H1 (cell line): Measurements from ENCODE around the gene CRHR1. TPM values are rescaled to one million over a fixed set of nuclear protein-coding genes. Genes with fewer than 3 reads are reported as not detected.

Experiments used
- BCL11A ChIP-seq, 2 experiments: IDR thresholded peaks; one replicate each; pipeline ENCODE4 v1.6.1; 2011; ENCODE audit warnings: low read depth in 2 of 2, low read length in 2 of 2, mild to moderate bottlenecking in 2 of 2
- EZH2 ChIP-seq: fragments of 200-600 bp; sonication (generic); IDR thresholded peaks from 2 replicates; pipeline ENCODE4 v1.7.1; 2012; ENCODE audit warnings: low read depth, mild to moderate bottlenecking, moderate library complexity, low read length, inconsistent platforms; ENCODE audit not compliant: severe bottlenecking
- KDM5A ChIP-seq: fragments of 200-600 bp; IDR thresholded peaks from 2 replicates; pipeline ENCODE4 v1.7.1; 2012; ENCODE audit warnings: mild to moderate bottlenecking, low read length, inconsistent platforms, mixed read lengths
- NRF1 ChIP-seq: IDR thresholded peaks from 2 replicates; pipeline ENCODE4 v1.6.1; 2011; ENCODE audit warnings: mild to moderate bottlenecking, low read depth, low read length, improper control_type of control experiment
- POLR2A ChIP-seq, 2 experiments: IDR thresholded peaks; 1 replicate in 1 of 2; 2 replicates in 1 of 2; pipeline ENCODE4 v1.6.1; 2011; ENCODE audit warnings: low read depth in 2 of 2, low read length in 2 of 2, mild to moderate bottlenecking in 2 of 2; ENCODE audit errors: control extremely low read depth in 1 of 2
- TAF7 ChIP-seq: optimal IDR thresholded peaks from 2 replicates; pipeline ENCODE3; 2011; ENCODE audit warnings: low read depth, mild to moderate bottlenecking, inconsistent platforms, low read length, moderate library complexity, borderline replicate concordance
- polyA plus RNA-seq, 7 experiments: library from polyadenylated mRNA; depleted of rRNA in 3 of 7; stranded (reverse) in 5 of 7; unstranded in 2 of 7; fragments of >200 nt in 5 of 7; fragments of 200-250 nt in 2 of 7; gene quantifications; 1 replicate in 5 of 7; 2 replicates in 1 of 7; 4 replicates in 1 of 7; pipeline versions ENCODE4 v1.2.1 to v1.2.3, GENCODE V29; 2011 to 2013; ENCODE audit warnings: missing spikeins in 2 of 7, mixed read lengths in 2 of 7
- total RNA-seq: library from RNA; stranded (reverse); fragmentation: NEBNext Ultra II Directional; extraction: Animal tissue kit (Norgen Biotek cat#: 25700); gene quantifications from 2 replicates; pipeline ENCODE4 v1.2.1, GENCODE V29; 2021

Gene CRHR1
- total and polyA plus RNA-seq, 2 of the 8 experiments (the other 6 are each of a cell fraction or from before 2014, with no cell fraction given), result 0.56 to 1.7 TPM

DNA sequence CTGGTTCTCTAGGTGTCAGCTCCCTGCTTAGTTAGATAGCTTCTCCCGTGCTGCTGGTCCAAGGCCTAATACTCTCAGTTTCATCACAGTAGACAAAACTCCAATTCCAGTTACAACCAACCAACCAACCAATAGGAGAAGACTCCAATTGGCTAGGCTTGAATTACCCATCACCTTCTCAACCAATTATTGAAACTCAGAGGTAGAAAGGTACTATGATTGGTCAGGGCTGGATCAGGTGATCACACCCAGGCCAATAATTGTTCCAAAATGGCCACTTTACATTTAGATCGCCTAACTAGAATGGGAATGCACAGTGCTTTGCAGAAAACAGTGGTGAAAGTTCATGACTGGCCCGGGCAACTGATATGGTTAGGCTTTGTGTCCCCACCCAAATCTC lies 49.5 kb upstream of the CRHR1 start (continued):
- no peak for TF ChIP-seq NRF1
- no peak for TF ChIP-seq KDM5A
- TF ChIP-seq POLR2A (IDR thresholded peaks at IDR 0.05; ENCODE audit: control extremely low read depth in 1 of 2, low read depth in 2 of 2, low read length in 2 of 2), result no peak
- no peak for TF ChIP-seq BCL11A (IDR thresholded peaks at IDR 0.05; ENCODE audit: low read depth in 2 of 2, low read length in 2 of 2)
- TF ChIP-seq EZH2, result no peak
- no peak for TF ChIP-seq TAF7
